ENCODE measurements around the gene ZNF768.
A peak's percentile ranks its signal among the peaks of the same experiment; 100 is the strongest.
"Not testable (repeated sequence)": the region's sequence is repeated elsewhere in the genome, so short reads cannot be mapped to it uniquely, and the experiment has no call there.

The ZNF768 gene

GRCh38 chr16:30503403-30504296 lies 22.7 kb downstream of the ZNF768 start:
- no peak for DNase-seq

DNA sequence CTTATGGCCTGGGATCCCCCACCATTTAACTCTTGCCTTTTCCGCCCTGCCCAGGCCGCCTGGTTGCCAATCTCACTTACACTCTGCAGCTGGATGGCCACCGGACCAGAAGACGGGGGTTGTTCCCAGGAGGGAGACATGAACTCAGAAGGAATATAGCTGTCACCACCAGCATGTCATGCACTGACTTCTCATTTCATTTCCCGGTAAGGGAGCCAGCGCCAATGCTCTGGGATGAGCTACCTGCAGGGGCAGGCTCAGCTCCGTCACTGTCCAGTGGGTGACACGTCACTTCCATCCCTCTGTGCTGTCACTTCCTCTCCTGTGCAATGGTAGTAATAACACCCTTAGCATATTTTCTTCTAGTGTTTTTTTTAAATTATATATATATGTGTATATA lies 27.1 kb downstream of the ZNF768 start:
- no peak for DNase-seq

- no peak for DNase-seq
Measured at GRCh38 chr16:30494709-30495108, 31.7 kb downstream of the ZNF768 start.

DNA sequence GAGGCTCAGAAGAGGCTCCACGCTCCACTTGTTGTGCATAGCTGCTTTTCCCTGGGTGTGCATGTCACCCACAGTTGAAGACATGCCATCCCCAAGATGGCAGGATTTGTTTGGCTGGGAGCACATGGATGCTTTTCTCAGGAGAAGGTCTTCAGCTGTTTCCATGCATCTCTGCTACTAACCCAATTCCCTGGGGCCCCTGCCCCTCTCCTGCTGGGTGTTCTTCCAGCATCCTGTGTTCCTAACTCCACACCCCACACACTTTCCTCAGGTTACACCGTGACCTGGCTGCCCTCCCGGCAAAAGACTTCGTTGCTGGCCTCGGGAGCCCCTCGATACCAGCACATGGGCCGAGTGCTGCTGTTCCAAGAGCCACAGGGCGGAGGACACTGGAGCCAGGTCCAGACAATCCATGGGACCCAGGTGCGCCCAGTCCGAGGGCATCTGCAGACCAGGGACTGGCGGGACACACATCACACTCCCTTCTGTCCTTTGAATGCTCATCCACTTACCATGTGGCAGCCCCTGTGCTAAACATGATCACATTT lies 32.4 kb downstream of the ZNF768 start:
- DNase-seq, result no peak

GRCh38 chr16:30491744-30492308 lies 34.5 kb downstream of the ZNF768 start:
- DNase-seq, result no peak

GRCh38 chr16:30491229-30491628 lies 35.1 kb downstream of the ZNF768 start:
- DNase-seq, result no peak

DNA sequence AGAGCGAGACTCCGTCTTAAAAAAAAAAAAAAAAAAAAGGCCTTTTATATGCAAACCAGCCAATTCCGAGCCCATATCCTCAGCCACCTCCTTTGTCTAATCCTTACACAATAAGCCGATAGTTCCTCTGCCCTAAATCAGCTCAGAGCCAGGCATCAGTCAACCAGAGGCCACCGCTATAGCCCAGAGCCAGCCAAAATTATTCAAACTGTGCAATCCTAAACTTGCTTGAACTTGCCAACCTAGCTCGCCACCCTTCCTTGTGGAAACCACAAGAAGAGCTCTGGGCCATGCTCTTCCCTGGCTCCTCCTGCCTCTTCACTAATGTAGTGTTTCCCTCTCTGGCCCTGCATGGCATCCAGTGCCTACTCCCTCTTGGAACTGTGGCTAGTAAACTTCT lies 36.2 kb downstream of the ZNF768 start:
- peak; percentile 2 for DNase-seq

DNA sequence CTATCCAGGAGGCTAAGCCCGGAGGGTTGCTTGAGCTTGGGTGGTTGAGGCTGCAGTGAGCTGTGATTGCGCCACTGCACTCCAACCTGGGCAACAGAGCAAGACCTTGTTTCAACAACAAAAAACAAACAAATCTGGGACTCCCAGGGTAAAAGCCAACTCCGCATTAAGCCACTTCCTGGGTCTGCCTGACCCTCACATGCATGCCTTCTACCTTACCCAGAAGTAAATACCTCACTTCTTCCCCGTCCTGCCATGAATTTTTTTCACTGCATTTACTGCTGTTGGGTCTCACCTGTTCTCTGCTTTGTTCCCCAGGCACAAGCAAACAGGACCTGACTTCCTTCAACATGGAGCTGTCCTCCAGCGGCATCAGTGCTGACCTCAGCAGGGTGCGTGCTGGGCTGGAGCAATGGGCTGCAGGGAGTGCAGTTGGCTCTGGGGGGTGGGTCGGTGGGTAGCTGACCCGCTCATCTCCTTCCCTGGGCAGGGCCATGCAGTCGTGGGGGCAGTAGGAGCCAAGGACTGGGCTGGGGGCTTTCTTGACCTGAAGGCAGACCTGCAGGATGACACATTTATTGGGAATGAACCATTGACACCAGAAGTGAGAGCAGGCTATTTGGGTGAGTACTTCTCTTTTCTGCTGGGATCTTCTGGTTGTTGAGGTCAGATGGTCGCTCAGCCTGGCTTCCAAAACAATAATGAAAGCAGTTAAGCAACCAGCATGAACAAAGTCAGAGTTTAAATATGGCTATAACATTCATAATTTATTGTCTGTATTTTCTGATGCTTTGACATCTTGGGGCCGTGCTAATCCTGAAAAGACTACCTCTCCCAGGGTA lies 37.4 kb downstream of the ZNF768 start:
- no peak for DNase-seq

- no peak for DNase-seq
Measured at GRCh38 chr16:30485818-30486436, 40.4 kb downstream of the ZNF768 start.

DNA sequence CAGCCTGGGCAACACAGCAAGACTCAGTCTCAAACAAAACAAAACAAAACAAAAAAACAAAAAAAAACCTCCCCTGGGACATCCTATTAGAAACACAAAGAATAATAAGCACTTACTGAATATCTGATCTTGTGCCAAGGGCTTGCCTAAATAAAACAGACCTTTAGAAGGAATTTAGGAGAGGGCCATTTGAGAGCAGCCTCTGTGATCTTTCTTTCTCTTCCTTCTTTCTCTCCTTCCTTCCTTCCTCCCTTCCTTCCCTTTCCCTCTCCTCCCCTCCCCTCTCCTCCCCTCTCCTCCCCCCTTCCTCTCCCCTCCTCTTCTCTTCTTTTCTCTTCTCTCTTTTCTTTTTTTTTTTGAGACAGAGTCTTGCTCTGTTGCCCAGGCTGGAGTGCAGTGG lies 41.5 kb downstream of the ZNF768 start:
- DNase-seq, result no peak

- no peak for DNase-seq
Measured at GRCh38 chr16:30482366-30482765, 44.0 kb downstream of the ZNF768 start.

GRCh38 chr16:30481381-30481780 lies 45.0 kb downstream of the ZNF768 start:
- DNase-seq, result no peak

- no peak for DNase-seq
Measured at GRCh38 chr16:30478766-30479478, 47.4 kb downstream of the ZNF768 start.

GRCh38 chr16:30477773-30478172 lies 48.6 kb downstream of the ZNF768 start:
- not testable (repeated sequence) for DNase-seq

- DNase-seq, result no peak
Measured at GRCh38 chr16:30476991-30477390, 49.4 kb downstream of the ZNF768 start.

DNA sequence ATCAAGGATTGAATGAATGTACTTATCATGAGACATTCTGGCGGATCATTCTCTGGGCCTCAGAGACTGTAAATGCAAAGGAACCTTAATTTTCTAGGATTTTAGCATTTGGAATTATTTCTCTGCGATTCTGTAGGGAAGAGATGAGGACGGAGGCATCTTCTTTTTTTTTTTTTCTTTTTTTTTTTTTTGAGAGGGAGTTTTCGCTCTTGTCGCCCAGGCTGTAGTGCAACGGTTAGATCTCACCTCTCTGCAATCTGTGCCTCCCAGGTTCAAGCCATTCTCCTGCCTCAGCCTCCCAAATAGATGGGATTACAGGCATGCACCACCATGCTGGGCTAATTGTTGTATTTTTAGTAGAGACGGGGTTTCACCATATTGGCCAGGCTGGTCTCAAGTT lies 51.7 kb downstream of the ZNF768 start:
- no peak for DNase-seq

- DNase-seq, result no peak
Measured at GRCh38 chr16:30474074-30474452, 52.3 kb downstream of the ZNF768 start.

Data from NCI-H526 treated with DMSO at 0.1 percent for 48 hours (cell line).